Pancreas (tissue), 10 donors: ENCODE results near the gene MYRF. TPM values are rescaled to one million over a fixed set of nuclear protein-coding genes. Genes with fewer than 3 reads are reported as not detected.

Experiments used
- ATAC-seq, 4 donors: fragments of 200-7000 bp; cut with Tn5 transposase; one replicate each; pipeline versions ENCODE4 v1.8.0 to v1.9.1; 2020; ENCODE audit warnings: mild to moderate bottlenecking in 4 of 4, moderate library complexity in 4 of 4
- DNase-seq, 6 donors: peaks; one replicate each; pipeline ENCODE4 v3.0.0-alpha.2; 2020
- FAIRE-seq: peaks from 2 replicates; lab custom pipeline; 2012; peaks lifted over from hg19 to GRCh38; lab: Jason Lieb, UNC
- H3K27ac ChIP-seq, 4 donors: fragments of 200-600 bp; sonication (generic); 1 replicate in 3 of 4; 2 replicates in 1 of 4; pipeline versions ENCODE4 v1.5.0 to v1.8.0; 2020
- H3K27me3 ChIP-seq, 4 donors: fragments of 200-600 bp; one replicate each; pipeline ENCODE4 v1.8.0; 2021
- H3K36me3 ChIP-seq, 3 donors: fragments of 200-600 bp; sonication (generic) in 1 of 3; one replicate each; pipeline versions ENCODE4 v1.5.0 to v1.8.0; 2020 to 2021
- H3K4me1 ChIP-seq, 3 donors: fragments of 200-600 bp; one replicate each; pipeline ENCODE4 v1.8.0; 2021
- H3K4me3 ChIP-seq, 4 donors: fragments of 200-600 bp; sonication (generic) in 2 of 4; one replicate each; pipeline versions ENCODE4 v1.5.0 to v1.8.0; 2020 to 2021
- H3K9me3 ChIP-seq, 4 donors: fragments of 200-600 bp; one replicate each; pipeline ENCODE4 v1.8.0; 2021
- WGBS, 2 donors: extraction: QIAGEN DNeasy Blood & Tissue Kit; methylation state at CpG; one replicate each; pipeline ENCODE4 v1.1.7; 2013; 5-methylcytosine and 5-hydroxymethylcytosine counted together
- intact Hi-C, 3 donors: fragments of 100-400 bp; cut with DNase I; formaldehyde crosslinking; loops; one replicate each; pipeline versions ENCODE4 v1.11.1 to v1.14.2; 2022
- polyA plus RNA-seq, 2 donors: library from polyadenylated mRNA; stranded (reverse); fragments of 200-250 nt; gene quantifications; one replicate each; pipeline ENCODE4 v1.2.3, GENCODE V29; 2013
- total RNA-seq, 6 donors: library from RNA; stranded (reverse); fragmentation: NEBNext Ultra II Directional in 4 of 6; extraction: Animal tissue kit (Norgen Biotek cat#: 25700) in 4 of 6; gene quantifications; one replicate each; pipeline versions ENCODE4 v1.2.1 to v1.2.4, GENCODE V29; 2021 to 2023
- TF ChIP-seq, protein P1 (sequence below), 4 donors: fragments of 200-600 bp; sonication (generic) in 3 of 4; IDR thresholded peaks; one replicate each; pipeline versions ENCODE4 v1.5.0 to v1.8.0; 2021; ENCODE audit warnings: antibody characterized with exemption in 4 of 4
- donor health status: healthy with polysubstance abuse.
- donor health status: DM: no; HTN: no; CAD: no; lungs with moderate emphysema.
- donor health status: DM: no; HTN: no; CAD: no.
- donor health status: control.
- donor health status: control.
- donor health status: Bipolar disorder and iron deficiency.
- donor health status: DM: yes; HTN: yes; CAD: no.
- donor health status: DM: no; HTN: no; CAD: no.
- donor health status: DM: no; HTN: no; CAD: no.
- donor health status: DM: yes; HTN: yes; CAD: no.

The MYRF gene
- total and polyA plus RNA-seq, 8 donors: 19.1 to 69.3 (median 30.2) TPM

DNA sequence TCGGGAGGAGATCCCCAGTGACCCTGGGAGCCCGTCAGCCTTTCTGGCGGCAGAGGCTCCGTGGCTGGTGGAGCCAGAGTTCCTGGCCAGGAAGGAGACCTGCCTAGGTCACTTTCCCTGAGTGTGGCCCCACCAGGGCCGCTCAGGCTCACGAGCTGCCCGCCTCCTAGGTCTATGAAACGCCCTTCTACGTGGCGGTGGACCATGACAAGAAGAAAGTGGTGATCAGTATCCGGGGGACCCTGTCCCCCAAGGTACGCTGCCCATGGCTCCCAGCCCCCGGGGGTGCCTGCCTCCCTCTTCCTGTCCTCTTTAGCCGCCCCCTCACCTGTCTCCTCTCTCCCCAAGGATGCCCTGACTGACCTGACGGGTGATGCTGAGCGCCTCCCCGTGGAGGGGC, 17.0 kb upstream of the MYRF start:
- Histone ChIP-seq H3K36me3 (peaks cover 0 to 22% (median 4%) of the 10 kb centered on the region in 3 donors), H3K27me3 (no peaks in the 10 kb centered on the region), H3K4me1 (peaks cover 0 to 9% (median 0%) of the 10 kb centered on the region in 3 donors), H3K9me3 (no peaks in the 10 kb centered on the region), H3K27ac (no peak overlapping the region), H3K4me3 (no peak overlapping the region)
- DNase-seq (peak in 1 of 6 donors; percentile 59), FAIRE-seq (no peak), ATAC-seq (no peak)
- WGBS, 2 donors: 87 to 95% methylated on average over 17 of the region's 17 CpGs
- TF ChIP-seq, protein P1, sequence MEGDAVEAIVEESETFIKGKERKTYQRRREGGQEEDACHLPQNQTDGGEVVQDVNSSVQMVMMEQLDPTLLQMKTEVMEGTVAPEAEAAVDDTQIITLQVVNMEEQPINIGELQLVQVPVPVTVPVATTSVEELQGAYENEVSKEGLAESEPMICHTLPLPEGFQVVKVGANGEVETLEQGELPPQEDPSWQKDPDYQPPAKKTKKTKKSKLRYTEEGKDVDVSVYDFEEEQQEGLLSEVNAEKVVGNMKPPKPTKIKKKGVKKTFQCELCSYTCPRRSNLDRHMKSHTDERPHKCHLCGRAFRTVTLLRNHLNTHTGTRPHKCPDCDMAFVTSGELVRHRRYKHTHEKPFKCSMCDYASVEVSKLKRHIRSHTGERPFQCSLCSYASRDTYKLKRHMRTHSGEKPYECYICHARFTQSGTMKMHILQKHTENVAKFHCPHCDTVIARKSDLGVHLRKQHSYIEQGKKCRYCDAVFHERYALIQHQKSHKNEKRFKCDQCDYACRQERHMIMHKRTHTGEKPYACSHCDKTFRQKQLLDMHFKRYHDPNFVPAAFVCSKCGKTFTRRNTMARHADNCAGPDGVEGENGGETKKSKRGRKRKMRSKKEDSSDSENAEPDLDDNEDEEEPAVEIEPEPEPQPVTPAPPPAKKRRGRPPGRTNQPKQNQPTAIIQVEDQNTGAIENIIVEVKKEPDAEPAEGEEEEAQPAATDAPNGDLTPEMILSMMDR (IDR thresholded peaks at IDR 0.05): no peak
- intact Hi-C loops: loop anchor here in 1 of 3 donors (10.0 kb wide), 1 partner anchor 51 kb away; the partner anchor contains the start of gene DAGLA

DNA sequence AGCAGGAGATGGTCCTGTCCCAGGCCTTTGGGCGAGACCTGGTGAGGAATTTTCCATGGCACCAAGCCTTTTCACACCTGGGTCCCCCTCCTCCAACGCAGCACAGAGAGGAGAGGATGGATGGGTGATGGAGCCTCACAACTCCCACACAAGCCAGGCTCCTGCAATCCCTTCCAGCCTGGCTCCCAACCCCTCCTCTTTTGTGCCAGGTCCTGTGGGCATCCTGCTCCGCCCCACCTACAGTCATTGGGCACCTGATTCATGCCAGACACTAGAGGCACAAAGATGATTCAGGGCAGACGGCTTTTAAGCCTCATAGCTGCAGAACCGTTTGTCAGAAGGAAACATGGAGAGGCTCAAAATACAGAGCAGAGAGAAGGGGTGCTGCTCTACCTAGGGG, 16.1 kb upstream of the MYRF start:
- Histone ChIP-seq H3K27ac (no peak overlapping the region), H3K27me3 (no peaks in the 10 kb centered on the region), H3K4me3 (no peak overlapping the region), H3K9me3 (no peaks in the 10 kb centered on the region), H3K36me3 (peaks cover 0 to 29% (median 4%) of the 10 kb centered on the region in 3 donors), H3K4me1 (peaks cover 0 to 2% (median 0%) of the 10 kb centered on the region in 3 donors)
- ATAC-seq (no peak), FAIRE-seq (no peak), DNase-seq (no peak)
- intact Hi-C loops: loop anchor here in 1 of 3 donors (10.0 kb wide), 1 partner anchor 52 kb away; the partner anchor contains the start of gene DAGLA
- 80 to 86% methylated on average over 5 of the region's 5 CpGs for WGBS, 2 donors
- TF ChIP-seq, protein P1 (IDR thresholded peaks at IDR 0.05): no peak

DNA sequence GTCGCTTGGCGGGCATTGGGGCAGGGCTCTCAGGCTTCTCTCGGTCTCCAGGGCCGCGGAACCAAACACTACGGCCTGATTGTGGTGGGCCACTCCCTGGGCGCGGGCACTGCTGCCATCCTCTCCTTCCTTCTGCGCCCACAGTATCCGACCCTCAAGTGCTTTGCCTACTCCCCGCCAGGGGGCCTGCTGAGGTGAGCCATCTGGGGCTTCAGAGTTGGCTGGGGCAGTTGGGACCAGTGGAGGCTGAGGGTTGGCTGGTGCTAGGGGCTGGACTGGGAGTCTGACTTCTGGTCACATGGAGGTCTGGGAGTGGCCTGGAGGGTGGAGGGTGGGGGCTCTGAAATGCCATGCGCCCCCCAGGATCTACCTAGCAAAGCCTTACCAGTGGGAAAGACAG, 15.3 kb upstream of the MYRF start:
- Histone ChIP-seq H3K9me3 (no peaks in the 10 kb centered on the region), H3K27me3 (no peaks in the 10 kb centered on the region), H3K4me1 (no peaks in the 10 kb centered on the region), H3K27ac (no peak overlapping the region), H3K4me3 (no peak overlapping the region), H3K36me3 (peaks cover 0 to 30% (median 4%) of the 10 kb centered on the region in 3 donors)
- no peak for FAIRE-seq
- intact Hi-C loops: loop anchor here in 1 of 3 donors (10.0 kb wide), 1 partner anchor 52 kb away; the partner anchor contains the start of gene DAGLA
- 95% methylated on average over 12 of the region's 12 CpGs for WGBS, 2 donors
- no peak for ATAC-seq
- TF ChIP-seq, protein P1 (IDR thresholded peaks at IDR 0.05): no peak
- peak in 1 of 6 donors; percentile 61 for DNase-seq

DNA sequence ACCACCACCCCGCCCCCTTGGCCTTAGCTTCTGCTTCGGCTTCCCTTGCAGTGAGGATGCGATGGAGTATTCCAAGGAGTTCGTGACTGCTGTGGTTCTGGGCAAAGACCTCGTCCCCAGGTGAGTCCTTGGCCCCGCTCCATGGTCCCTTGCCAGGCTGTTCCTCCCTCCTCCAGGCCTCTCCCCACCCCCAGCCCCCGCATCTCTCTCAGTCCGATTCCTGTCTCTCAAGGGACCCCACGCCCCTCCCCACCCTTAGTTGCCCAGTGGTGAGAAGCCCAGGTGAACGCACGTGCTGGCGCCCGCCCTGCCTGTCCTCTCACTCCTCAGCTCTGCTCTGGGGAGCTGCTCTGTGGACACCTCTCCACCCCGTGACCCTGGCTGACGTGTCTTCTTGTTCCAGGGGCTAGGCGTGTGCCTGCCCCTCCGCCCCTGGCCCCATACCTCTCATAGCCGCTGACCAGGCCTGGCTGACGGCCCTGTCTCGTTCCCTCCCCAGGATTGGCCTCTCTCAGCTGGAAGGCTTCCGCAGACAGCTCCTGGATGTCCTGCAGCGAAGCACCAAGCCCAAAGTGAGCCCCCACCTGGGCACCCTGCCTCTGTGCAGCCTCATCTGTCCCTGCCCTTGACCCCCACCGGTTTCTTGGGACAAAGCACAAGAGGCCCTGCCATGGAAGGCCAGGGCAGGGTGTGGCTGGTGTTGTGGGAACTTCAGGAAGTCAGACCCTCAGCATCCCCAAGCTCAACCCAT, 14.6 kb upstream of the MYRF start:
- ATAC-seq: no peak
- Histone ChIP-seq H3K4me1 (no peaks in the 10 kb centered on the region), H3K27ac (no peak overlapping the region), H3K27me3 (no peaks in the 10 kb centered on the region), H3K4me3 (no peak overlapping the region), H3K9me3 (no peaks in the 10 kb centered on the region), H3K36me3 (peaks cover 0 to 30% (median 4%) of the 10 kb centered on the region in 3 donors)
- no peak for FAIRE-seq
- 77 to 84% methylated on average over 22 to 23 of the region's 23 CpGs for WGBS, 2 donors
- TF ChIP-seq, protein P1 (IDR thresholded peaks at IDR 0.05): no peak
- peak in 2 of 6 donors; percentile 55 to 61 for DNase-seq
- intact Hi-C loops: loop anchor here in 1 of 3 donors (10.0 kb wide), 1 partner anchor 53 kb away; the partner anchor contains the start of gene DAGLA
